CD4-positive, alpha-beta T cell treated with Interleukin-17A for 1 hour (primary cell): ENCODE data around the gene CGN.

ENCODE experiments used
- DNase-seq: peaks from one replicate; pipeline ENCODE4 v3.0.0-alpha.2; 2020

CGN gene

GRCh38 chr1:151529211-151529702 is 18.1 kb downstream of the CGN start:
- no peak for DNase-seq

- no peak for DNase-seq
Observed at GRCh38 chr1:151529781-151530180, 18.6 kb downstream of the CGN start.

- DNase-seq, result no peak
Observed at GRCh38 chr1:151530461-151530860, 19.3 kb downstream of the CGN start.

- DNase-seq, result no peak
Observed at GRCh38 chr1:151533870-151534269, 22.7 kb downstream of the CGN start.

GRCh38 chr1:151534662-151535278 is 23.6 kb downstream of the CGN start:
- DNase-seq, result peak; percentile 80

- no peak for DNase-seq
Observed at GRCh38 chr1:151535326-151536271, 24.4 kb downstream of the CGN start.

GRCh38 chr1:151536499-151536898 is 25.3 kb downstream of the CGN start:
- DNase-seq, result no peak

- DNase-seq, result no peak
Observed at GRCh38 chr1:151537112-151537511, 25.9 kb downstream of the CGN start.

GRCh38 chr1:151539321-151540020 is 28.3 kb downstream of the CGN start:
- peak; percentile 46 for DNase-seq

GRCh38 chr1:151540021-151540981 is 29.1 kb downstream of the CGN start, which contains the start of gene TUFT1:
TSS of gene TUFT1 (plus strand) at chr1:151540309. CDS start at chr1:151540367, 58 bp downstream.
- DNase-seq, result peak; percentile 95

- no peak for DNase-seq
Observed at GRCh38 chr1:151540982-151541377, 29.8 kb downstream of the CGN start.

GRCh38 chr1:151541752-151542151 is 30.6 kb downstream of the CGN start:
- DNase-seq, result no peak

GRCh38 chr1:151542710-151543129 is 31.5 kb downstream of the CGN start:
- no peak for DNase-seq

- DNase-seq, result no peak
Observed at GRCh38 chr1:151545542-151545941, 34.4 kb downstream of the CGN start.

GRCh38 chr1:151546011-151546925 is 35.1 kb downstream of the CGN start:
- DNase-seq, result no peak

GRCh38 chr1:151547119-151547899 is 36.1 kb downstream of the CGN start:
- DNase-seq, result no peak

- no peak for DNase-seq
Observed at GRCh38 chr1:151547900-151548230, 36.7 kb downstream of the CGN start.

GRCh38 chr1:151549199-151549598 is 38.0 kb downstream of the CGN start:
- no peak for DNase-seq

- DNase-seq, result no peak
Observed at GRCh38 chr1:151553659-151554058, 42.5 kb downstream of the CGN start.

GRCh38 chr1:151556052-151556451 is 44.9 kb downstream of the CGN start:
- DNase-seq, result no peak
